Measurements from ENCODE around the gene TRABD. TPM values are rescaled to one million over a fixed set of nuclear protein-coding genes. Genes with fewer than 3 reads are reported as not detected.
A peak's percentile ranks its signal among the peaks of the same experiment; 100 is the strongest.

TRABD gene
- total RNA-seq, 4 donors from 2014 or later, result 21.4 to 30.3 (median 24.5) TPM

DNA sequence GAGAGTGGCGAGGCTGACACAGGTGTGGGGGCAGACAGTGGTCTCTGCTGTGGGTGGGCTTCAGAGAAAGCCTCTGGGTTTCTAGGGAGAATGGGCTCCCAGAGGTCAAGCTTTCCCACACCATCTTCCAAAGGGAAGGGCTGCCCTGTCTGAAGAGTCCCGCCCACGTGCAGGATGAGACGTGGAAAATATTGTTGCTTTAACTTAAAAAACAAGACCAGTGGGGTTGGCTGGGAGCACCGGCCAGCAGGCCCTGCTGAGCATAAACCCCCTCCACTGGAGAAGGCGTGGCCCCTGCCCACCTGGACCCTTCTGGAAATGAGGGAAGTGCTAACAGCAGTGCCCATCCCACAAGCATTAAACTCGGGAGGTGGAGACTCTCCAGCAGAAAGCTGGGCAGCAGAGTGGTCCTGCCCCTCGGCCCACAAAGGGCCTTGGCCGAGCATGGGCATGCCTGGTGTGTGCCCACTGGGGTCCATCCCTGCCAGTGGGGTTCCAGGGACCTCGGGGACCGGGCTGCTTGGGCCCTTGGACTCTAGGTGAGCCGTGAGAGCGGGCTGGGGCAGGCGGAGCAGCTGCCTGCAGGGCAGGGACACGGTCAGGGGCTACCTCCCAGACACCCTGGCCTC, 30.5 kb downstream of the TRABD start:
- H3K4me3 ChIP-seq, result no peak overlapping the region
- intact Hi-C loops (cut with DNase I; ENCODE audit: low total_unique reads), result no loop called here
- no peak for DNase-seq
- H3K9me3 ChIP-seq, result no peaks in the 10 kb centered on the region
- peaks cover 0 to 82% of the 10 kb centered on the region in 2 donors for H3K36me3 ChIP-seq
- H3K27me3 ChIP-seq, result no peaks in the 10 kb centered on the region
- in situ Hi-C loops (cut with MboI; ENCODE audit: low sequenced_read_pairs in 4 of 4), result no loop called here
- no peaks in the 10 kb centered on the region for H3K4me1 ChIP-seq
- ATAC-seq, result no peak
- TF ChIP-seq, protein P1, sequence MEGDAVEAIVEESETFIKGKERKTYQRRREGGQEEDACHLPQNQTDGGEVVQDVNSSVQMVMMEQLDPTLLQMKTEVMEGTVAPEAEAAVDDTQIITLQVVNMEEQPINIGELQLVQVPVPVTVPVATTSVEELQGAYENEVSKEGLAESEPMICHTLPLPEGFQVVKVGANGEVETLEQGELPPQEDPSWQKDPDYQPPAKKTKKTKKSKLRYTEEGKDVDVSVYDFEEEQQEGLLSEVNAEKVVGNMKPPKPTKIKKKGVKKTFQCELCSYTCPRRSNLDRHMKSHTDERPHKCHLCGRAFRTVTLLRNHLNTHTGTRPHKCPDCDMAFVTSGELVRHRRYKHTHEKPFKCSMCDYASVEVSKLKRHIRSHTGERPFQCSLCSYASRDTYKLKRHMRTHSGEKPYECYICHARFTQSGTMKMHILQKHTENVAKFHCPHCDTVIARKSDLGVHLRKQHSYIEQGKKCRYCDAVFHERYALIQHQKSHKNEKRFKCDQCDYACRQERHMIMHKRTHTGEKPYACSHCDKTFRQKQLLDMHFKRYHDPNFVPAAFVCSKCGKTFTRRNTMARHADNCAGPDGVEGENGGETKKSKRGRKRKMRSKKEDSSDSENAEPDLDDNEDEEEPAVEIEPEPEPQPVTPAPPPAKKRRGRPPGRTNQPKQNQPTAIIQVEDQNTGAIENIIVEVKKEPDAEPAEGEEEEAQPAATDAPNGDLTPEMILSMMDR (IDR thresholded peaks at IDR 0.05 in 4 of 5, conservative IDR thresholded peaks at IDR 0.05 in 1 of 5), result no peak
- TF ChIP-seq POLR2A (IDR thresholded peaks at IDR 0.05), result no peak
- H3K27ac ChIP-seq, result peak overlapping the region in 1 of 4 donors; percentile 43

DNA sequence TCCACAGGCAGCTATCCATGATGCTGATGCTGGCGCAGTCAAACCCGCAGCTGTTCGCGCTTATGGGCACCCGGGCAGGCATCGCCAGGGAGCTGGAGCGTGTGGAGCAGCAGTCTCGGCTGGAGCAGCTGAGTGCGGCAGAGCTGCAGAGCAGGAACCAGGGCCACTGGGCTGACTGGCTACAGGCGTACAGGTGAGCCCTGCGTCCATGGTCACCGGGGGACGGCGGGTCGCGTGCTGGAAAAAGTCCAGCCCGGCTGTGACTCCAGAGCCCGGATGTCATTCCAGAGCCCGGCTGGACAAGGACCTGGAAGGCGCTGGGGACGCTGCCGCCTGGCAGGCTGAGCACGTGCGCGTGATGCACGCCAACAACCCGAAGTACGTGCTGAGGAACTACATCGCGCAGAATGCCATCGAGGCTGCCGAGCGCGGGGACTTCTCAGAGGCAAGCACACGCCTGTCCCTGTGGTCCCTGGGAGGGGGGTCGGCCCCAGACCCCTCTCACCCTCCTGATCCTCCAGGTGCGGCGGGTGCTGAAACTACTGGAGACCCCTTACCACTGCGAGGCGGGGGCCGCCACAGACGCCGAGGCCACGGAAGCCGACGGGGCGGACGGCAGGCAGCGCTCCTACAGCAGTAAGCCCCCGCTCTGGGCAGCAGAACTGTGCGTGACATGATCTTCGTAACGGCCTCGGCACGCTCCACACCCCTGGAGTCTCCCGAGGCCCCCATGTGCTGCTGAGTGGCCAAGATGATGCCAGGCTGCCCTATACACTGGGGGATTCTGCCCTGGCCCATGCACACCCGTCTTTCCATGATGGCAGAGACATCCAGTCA, 31.2 kb downstream of the TRABD start:
- intact Hi-C loops (cut with DNase I; ENCODE audit: low total_unique reads) (no loop called here), in situ Hi-C loops (cut with MboI; ENCODE audit: low sequenced_read_pairs in 4 of 4) (no loop called here)
- no peak for DNase-seq
- TF ChIP-seq POLR2A (IDR thresholded peaks at IDR 0.05), result no peak
- TF ChIP-seq, protein P1 (IDR thresholded peaks at IDR 0.05 in 4 of 5, conservative IDR thresholded peaks at IDR 0.05 in 1 of 5), result no peak
- ATAC-seq, result no peak
- Histone ChIP-seq H3K27ac (no peak overlapping the region), H3K4me3 (no peak overlapping the region), H3K27me3 (no peaks in the 10 kb centered on the region), H3K4me1 (no peaks in the 10 kb centered on the region), H3K9me3 (no peaks in the 10 kb centered on the region), H3K36me3 (peaks cover 0 to 87% of the 10 kb centered on the region in 2 donors)

DNA sequence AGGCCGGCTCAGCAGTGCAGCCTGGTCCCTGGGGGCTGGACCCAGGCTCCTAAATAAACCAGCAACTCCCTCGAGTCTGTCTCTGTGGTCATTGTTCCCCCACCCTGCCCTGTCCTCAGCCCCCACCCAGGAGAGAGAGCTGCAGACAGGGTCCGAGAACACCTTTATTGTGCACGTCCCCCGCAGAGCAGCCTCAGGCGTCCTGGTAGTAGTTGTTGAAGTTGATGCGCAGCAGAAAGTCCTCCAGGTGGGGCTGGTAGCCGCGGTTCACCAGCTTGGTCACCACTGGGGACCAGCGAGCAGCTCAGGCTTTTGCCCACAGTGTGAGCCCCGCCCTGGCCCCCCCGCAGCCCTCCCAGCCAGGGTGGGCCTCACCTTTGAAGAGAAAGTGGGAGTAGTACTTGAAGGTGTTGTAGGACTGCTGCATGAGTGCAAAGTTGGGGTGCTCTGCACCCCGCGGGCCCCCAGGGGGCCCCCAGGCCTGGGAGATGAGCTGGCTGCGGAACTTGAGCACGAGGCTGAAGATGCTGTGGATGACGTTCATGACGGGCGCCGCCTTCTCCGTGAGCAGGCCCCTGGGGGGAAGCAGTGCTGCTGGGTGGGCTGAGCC, 31.9 kb downstream of the TRABD start:
- H3K9me3 ChIP-seq, result no peaks in the 10 kb centered on the region
- H3K27me3 ChIP-seq, result no peaks in the 10 kb centered on the region
- no peak overlapping the region for H3K27ac ChIP-seq
- in situ Hi-C loops (cut with MboI; ENCODE audit: low sequenced_read_pairs in 4 of 4) (no loop called here), intact Hi-C loops (cut with DNase I; ENCODE audit: low total_unique reads) (no loop called here)
- no peak for TF ChIP-seq POLR2A (IDR thresholded peaks at IDR 0.05)
- TF ChIP-seq, protein P1 (IDR thresholded peaks at IDR 0.05 in 4 of 5, conservative IDR thresholded peaks at IDR 0.05 in 1 of 5), result no peak
- no peak overlapping the region for H3K4me3 ChIP-seq
- no peak for DNase-seq
- H3K36me3 ChIP-seq, result peaks cover 0 to 87% of the 10 kb centered on the region in 2 donors
- no peak for ATAC-seq
- H3K4me1 ChIP-seq, result no peaks in the 10 kb centered on the region

DNA sequence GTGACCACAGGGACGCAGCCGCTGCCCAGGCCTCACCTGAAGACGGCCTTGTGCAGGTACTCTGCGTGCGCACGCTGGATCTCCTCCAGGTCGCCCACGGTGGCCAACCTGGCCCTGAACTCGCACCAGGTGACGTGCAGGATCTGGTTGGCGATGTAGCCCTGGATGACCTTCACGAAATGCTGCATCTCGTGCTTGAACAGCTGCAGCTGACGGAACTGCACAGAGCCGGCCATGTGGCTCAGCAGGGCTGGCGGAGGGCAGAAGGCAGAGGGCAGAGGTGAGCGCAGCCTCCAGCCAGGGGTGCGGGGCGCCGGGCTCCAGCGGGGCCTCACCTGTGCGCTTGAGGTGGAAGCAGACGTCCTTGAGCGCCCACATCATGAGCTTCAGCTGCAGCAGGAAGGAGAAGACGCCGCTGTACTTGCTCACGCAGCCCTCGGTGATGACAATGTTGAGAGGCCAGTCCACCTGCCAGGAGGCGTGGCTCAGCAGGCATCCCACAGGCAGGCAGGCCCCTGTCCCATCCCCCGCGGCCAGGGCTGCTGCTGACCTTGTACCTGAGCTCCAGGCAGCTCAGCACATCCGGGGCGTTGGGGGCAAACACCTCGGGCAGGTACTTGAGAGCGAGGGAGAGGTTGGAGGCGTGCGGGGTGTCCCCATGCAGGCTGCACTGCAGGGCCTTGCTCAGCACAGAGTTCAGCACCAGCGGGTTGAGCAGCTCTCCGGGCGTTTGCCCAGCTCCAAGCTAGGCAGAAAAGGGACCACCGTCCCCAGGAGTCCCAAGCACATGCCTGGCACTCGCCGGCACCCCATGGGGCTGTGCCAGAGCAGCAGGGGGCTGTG, 32.7 kb downstream of the TRABD start:
- no peaks in the 10 kb centered on the region for H3K4me1 ChIP-seq
- intact Hi-C loops (cut with DNase I; ENCODE audit: low total_unique reads) (no loop called here), in situ Hi-C loops (cut with MboI; ENCODE audit: low sequenced_read_pairs in 4 of 4) (no loop called here)
- H3K4me3 ChIP-seq, result no peak overlapping the region
- H3K36me3 ChIP-seq, result peaks cover 0 to 90% of the 10 kb centered on the region in 2 donors
- H3K27me3 ChIP-seq, result no peaks in the 10 kb centered on the region
- TF ChIP-seq, protein P1 (IDR thresholded peaks at IDR 0.05 in 4 of 5, conservative IDR thresholded peaks at IDR 0.05 in 1 of 5), result no peak
- no peak for TF ChIP-seq POLR2A (IDR thresholded peaks at IDR 0.05)
- no peak for DNase-seq
- H3K27ac ChIP-seq, result peak overlapping the region; percentile 31 to 61 (median 46)
- no peaks in the 10 kb centered on the region for H3K9me3 ChIP-seq
- no peak for ATAC-seq

Measured in gastrocnemius medialis (tissue), 4 donors.